Left renal cortex interstitium (tissue), 4 donors: ENCODE data around the gene MAF. TPM values are rescaled to one million over a fixed set of nuclear protein-coding genes. Genes with fewer than 3 reads are reported as not detected.

ENCODE experiments used
- DNase-seq, 4 donors: peaks; one replicate each; pipeline ENCODE4 v3.0.0-alpha.2; 2013; ENCODE audit warnings: low read depth in 4 of 4, low spot score in 2 of 4, missing footprints in 1 of 4
- polyA plus RNA-seq, 4 donors: library from polyadenylated mRNA; unstranded; fragments of 120-200 nt; gene quantifications; one replicate each; pipeline ENCODE4 v1.2.1, GENCODE V29; 2013; ENCODE audit not compliant: insufficient read length in 4 of 4

Gene MAF
- polyA plus RNA-seq, 4 donors: 42.1 to 60.8 (median 51.1) TPM

DNA sequence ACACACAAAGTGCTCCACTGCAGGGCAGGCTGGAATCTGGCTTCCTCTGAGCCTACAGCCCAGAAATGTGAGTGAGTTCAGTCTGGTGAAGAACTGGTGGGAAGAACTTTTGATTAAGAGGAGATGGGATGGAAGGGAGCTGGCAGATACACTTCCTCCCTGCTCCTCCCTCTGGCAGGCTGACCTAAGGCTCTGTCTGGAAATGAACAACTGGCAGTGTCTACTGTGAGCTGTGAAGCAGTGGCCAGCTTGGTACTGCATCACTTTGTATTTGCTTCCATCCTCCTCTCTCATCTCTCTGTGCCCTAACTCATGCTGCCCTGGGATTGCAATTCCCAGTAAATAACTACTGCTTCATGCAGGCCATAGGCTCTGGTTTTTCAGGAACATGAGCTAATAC, 45.6 kb downstream of the MAF start:
- no peak for DNase-seq

DNA sequence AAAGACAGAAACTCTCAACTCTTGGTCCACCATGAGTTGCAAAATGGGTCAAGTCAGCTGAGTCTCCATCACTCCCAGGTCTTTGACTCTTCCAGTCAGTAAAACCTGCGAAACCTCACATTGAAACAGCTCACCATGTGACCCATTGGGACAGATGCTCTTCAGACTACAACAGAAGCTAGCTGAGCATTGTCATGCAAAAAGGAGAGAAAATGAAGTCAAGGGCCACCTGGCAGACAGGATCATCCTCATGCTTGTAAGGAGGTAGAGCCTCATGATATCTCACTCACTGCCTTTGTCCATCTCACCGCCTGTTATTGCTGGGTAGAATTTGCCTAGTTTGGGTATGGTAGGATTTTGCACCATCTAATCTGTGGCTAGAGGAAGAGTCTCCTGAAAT, 50.2 kb downstream of the MAF start:
- no peak for DNase-seq

DNA sequence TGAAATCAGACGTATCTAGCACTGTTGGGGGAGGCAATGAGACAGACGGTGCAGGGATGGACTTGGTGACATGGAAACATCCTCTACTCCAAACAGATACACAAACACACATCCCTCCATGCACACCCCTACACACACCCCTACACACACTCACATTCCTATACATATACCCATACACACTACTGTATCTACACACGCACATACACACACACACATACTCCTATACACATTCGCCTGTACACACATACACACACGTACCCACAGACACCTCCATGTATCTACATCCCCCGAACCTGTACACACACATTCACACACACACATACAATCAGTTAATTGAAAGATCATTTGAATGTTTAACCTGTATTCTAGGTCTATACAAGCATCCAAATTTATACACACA, 53.5 kb downstream of the MAF start:
- no peak for DNase-seq
